Colonic mucosa (tissue), 4 donors: ENCODE measurements around the gene PPARG. TPM values are rescaled to one million over a fixed set of nuclear protein-coding genes. Genes with fewer than 3 reads are reported as not detected.
"Not testable (repeated sequence)": the region's sequence is repeated elsewhere in the genome, so short reads cannot be mapped to it uniquely, and the experiment has no call there.

ENCODE experiments used
- DNase-seq: peaks from one replicate; pipeline ENCODE4 v3.0.0-alpha.2; 2020
- H3K27ac ChIP-seq: fragments of 200-600 bp; one replicate; pipeline ENCODE4 v1.8.0; 2021
- H3K27me3 ChIP-seq: fragments of 200-600 bp; one replicate; pipeline ENCODE4 v1.8.0; 2021
- H3K36me3 ChIP-seq: fragments of 200-600 bp; one replicate; pipeline ENCODE4 v1.8.0; 2021
- H3K4me1 ChIP-seq: fragments of 200-600 bp; one replicate; pipeline ENCODE4 v1.8.0; 2021; ENCODE audit warnings: mild to moderate bottlenecking
- H3K4me3 ChIP-seq: fragments of 200-600 bp; one replicate; pipeline ENCODE4 v1.8.0; 2021
- H3K9ac ChIP-seq, 2 donors: one replicate each; pipeline ENCODE4 v1.7.0; 2013; ENCODE audit warnings: control low read depth in 2 of 2, low read depth in 2 of 2, low read length in 2 of 2
- H3K9me3 ChIP-seq: fragments of 200-600 bp; one replicate; pipeline ENCODE4 v1.8.0; 2021
- intact Hi-C: fragments of 100-400 bp; cut with DNase I; formaldehyde crosslinking; loops from one replicate; pipeline ENCODE4 v1.14.1; 2022
- total RNA-seq, 2 donors: library from RNA; stranded (reverse); fragmentation: NEBNext Ultra II Directional in 1 of 2; extraction: Animal tissue kit (Norgen Biotek cat#: 25700) in 1 of 2; gene quantifications; one replicate each; pipeline ENCODE4 v1.2.1, GENCODE V29; 2021
- TF ChIP-seq, protein P1 (sequence below): fragments of 200-600 bp; IDR thresholded peaks from one replicate; pipeline ENCODE4 v1.8.0; 2022; ENCODE audit warnings: antibody characterized with exemption, mild to moderate bottlenecking
- donor health status: healthy.
- donor health status: DM: no; HTN: no; CAD: no.
- donor health status: DM: no; HTN: no; CAD: no.

PPARG gene
- total RNA-seq, 2 donors from 2014 or later: 85.2 to 169 TPM

DNA sequence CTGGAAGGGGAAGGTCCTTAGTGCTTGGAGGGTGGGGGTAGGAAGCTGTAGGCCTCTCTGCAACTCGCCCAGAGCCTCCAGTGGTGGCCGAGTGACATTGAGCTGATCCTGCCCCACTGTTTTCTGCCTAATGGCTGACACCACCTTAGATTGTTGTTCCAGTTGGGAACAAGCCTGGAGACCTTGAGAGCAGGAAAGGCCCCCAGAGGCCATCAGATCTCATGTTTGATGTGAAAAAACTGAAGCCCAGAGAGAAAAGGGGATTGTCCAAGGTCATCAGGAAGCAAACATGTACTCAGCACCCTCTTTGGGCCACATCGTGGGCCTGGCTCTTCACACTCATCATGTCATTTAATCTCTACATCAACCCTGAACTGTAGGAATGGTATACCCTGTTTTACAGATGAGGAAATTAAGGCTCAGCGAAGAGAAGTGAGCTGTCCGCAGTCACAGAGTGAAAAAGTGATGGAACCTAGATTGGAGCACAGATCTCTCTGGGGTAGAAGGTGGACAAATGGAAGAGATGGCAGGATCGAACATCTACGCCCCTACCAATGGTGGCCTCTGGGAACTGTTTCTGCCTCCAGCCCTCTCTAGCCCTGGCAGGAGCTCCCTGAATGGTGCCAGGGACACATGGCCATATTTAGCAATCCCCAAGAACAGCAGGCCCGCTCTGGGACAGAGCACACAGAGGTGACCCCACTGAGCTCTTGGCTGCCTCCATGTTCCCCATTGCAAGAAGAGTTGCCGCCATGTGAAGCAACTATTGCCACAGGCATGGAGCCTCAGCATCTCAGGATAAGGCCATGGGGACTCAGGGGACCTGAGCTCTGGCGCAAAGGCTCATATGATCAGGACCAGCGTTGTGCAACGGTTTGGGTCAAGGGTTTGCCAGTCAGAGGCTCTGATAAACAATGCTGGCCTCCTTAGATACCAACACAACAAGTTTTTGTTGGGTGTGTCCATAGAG lies 163.8 kb downstream of the PPARG start:
- H3K4me1 ChIP-seq: peaks cover 2% of the 10 kb centered on the region
- no peaks in the 10 kb centered on the region for H3K36me3 ChIP-seq
- TF ChIP-seq, protein P1, sequence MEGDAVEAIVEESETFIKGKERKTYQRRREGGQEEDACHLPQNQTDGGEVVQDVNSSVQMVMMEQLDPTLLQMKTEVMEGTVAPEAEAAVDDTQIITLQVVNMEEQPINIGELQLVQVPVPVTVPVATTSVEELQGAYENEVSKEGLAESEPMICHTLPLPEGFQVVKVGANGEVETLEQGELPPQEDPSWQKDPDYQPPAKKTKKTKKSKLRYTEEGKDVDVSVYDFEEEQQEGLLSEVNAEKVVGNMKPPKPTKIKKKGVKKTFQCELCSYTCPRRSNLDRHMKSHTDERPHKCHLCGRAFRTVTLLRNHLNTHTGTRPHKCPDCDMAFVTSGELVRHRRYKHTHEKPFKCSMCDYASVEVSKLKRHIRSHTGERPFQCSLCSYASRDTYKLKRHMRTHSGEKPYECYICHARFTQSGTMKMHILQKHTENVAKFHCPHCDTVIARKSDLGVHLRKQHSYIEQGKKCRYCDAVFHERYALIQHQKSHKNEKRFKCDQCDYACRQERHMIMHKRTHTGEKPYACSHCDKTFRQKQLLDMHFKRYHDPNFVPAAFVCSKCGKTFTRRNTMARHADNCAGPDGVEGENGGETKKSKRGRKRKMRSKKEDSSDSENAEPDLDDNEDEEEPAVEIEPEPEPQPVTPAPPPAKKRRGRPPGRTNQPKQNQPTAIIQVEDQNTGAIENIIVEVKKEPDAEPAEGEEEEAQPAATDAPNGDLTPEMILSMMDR: no peak
- no peaks in the 10 kb centered on the region for H3K9me3 ChIP-seq
- H3K9ac ChIP-seq: no peak overlapping the region
- intact Hi-C loops: no loop called here
- H3K27ac ChIP-seq: no peak overlapping the region
- no peak for DNase-seq
- no peak overlapping the region for H3K4me3 ChIP-seq
- no peaks in the 10 kb centered on the region for H3K27me3 ChIP-seq

DNA sequence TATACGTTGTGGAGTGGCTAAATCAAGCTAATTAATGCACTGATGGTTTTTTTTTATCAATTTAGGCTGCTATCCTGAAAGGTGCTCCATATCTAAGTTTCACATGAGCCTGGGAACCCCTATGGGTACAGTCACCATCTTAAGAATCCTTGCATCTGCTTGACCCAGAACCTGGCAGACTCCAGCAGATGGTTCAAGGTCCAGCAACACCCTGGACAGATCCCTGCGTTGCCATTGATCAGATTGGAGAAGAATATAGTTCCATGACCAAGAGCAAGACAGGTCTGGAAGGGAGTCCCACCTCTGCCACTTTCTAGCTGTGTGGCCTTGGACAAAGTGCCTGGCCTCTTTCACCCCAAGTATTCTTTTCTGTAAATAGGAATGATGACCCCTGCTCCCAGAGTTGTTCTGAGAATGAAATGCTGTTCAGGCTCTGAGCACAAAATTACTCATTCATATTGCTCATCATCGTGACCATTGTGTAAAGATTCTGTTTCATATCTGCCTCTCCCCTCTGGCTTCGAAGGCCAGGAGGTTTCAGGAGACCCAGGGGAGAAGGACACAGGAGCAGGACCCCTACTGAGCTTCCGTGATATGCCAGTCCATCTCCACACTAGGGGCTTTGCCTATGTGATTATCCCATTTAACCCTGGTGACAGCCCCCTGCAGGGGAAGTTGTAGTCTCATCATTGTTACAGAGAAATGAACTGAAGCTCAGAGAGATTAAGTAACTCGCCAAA lies 165.4 kb downstream of the PPARG start:
- Histone ChIP-seq H3K4me3 (no peak overlapping the region), H3K9ac (no peak overlapping the region)

DNA sequence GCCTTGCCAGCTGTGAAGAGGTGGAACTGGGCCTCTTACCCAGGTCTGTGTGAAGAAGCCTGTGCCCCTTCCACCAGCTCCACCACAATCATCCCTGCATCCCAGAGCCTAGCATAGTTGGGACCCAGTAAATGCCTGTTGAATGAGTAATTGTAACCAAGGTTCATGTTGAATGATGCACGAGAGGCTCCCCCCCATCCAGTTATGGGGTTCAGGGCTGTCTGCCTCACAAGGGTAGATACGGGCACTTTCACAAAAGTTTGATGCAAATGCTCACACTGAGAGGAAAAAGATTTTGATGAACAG lies 165.9 kb downstream of the PPARG start:
- no peak overlapping the region for H3K9ac ChIP-seq
- H3K27me3 ChIP-seq: no peaks in the 10 kb centered on the region
- H3K27ac ChIP-seq: no peak overlapping the region
- H3K4me1 ChIP-seq: peaks cover 3% of the 10 kb centered on the region
- intact Hi-C loops: no loop called here
- no peaks in the 10 kb centered on the region for H3K36me3 ChIP-seq
- H3K4me3 ChIP-seq: no peak overlapping the region
- H3K9me3 ChIP-seq: no peaks in the 10 kb centered on the region
- DNase-seq: no peak
- TF ChIP-seq, protein P1: no peak

More for the DNA sequence above, 165.4 kb downstream of the PPARG start:
- H3K9me3 ChIP-seq: no peaks in the 10 kb centered on the region
- peaks cover 3% of the 10 kb centered on the region for H3K4me1 ChIP-seq
- H3K27me3 ChIP-seq: no peaks in the 10 kb centered on the region
- H3K27ac ChIP-seq: no peak overlapping the region
- intact Hi-C loops: no loop called here
- DNase-seq: no peak
- no peaks in the 10 kb centered on the region for H3K36me3 ChIP-seq
- TF ChIP-seq, protein P1: no peak

DNA sequence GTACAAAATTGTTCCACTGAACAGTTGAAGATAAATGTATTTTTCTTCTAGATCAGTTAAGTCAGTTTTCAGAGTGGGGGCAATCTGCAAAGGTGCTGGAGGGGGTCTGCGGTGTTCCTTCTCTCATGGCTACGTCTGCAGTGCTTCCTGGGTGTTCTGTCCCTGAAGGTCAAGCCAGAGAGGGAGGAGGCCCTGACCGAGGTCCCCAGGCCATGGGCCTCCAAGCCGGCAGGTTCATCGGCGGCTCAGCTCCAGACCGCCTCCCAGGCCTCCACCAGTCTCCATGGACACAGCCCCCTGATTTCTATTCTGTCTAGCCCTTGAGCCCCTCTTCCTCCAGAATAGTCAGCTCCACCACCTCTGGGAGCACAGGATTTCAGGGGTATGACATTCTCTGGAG lies 166.9 kb downstream of the PPARG start:
- intact Hi-C loops: no loop called here
- H3K4me3 ChIP-seq: no peak overlapping the region
- H3K27me3 ChIP-seq: no peaks in the 10 kb centered on the region
- H3K27ac ChIP-seq: no peak overlapping the region
- peaks cover 6% of the 10 kb centered on the region for H3K4me1 ChIP-seq
- TF ChIP-seq, protein P1: no peak
- no peak overlapping the region for H3K9ac ChIP-seq
- no peak for DNase-seq
- H3K9me3 ChIP-seq: no peaks in the 10 kb centered on the region
- no peaks in the 10 kb centered on the region for H3K36me3 ChIP-seq

DNA sequence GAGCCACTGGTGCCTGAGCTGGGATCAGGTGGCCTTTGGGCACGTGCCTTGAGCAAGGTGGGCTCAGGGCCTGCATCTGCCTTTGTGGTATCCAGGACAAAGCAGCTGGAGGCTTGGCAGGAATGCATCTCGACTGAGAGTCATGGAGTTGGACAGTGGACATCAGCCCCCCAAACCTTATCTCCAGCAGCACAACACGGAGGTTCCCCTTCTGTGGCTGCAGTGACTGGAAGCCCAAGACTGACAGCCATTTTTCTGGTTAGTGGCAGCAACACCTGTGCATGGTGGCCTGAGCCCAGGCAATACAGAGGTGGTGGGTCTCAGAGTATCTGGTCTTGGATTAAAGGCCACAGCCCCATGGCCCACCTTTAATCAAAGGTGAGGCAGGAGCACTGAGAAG lies 167.6 kb downstream of the PPARG start:
- DNase-seq: no peak
- TF ChIP-seq, protein P1: no peak
- Histone ChIP-seq H3K4me3 (no peak overlapping the region), H3K9ac (no peak overlapping the region), H3K27me3 (no peaks in the 10 kb centered on the region), H3K9me3 (no peaks in the 10 kb centered on the region), H3K36me3 (no peaks in the 10 kb centered on the region), H3K27ac (no peak overlapping the region), H3K4me1 (peaks cover 11% of the 10 kb centered on the region)
- intact Hi-C loops: no loop called here

DNA sequence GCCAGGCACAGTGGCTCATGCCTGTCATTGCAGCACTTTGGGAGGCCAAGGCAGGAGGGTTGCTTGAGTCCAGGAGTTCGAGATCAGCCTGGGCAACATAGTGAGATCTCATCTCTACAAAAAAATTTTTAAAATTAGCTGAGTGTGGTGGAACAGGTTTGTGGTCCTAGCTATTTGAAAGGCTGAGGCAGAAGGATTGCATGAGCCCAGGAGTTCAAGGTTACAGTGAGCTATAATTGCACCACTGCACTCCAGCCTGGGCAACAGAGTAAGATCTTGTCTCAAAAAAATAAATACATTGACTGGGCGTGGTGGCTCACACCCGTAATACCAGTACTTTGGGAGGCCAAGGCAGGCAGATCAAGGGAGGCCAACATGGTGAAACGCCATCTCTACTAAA lies 168.5 kb downstream of the PPARG start:
- H3K27me3 ChIP-seq, H3K9ac ChIP-seq, H3K4me3 ChIP-seq, H3K36me3 ChIP-seq, intact Hi-C loops, DNase-seq, H3K27ac ChIP-seq, H3K9me3 ChIP-seq: not testable (repeated sequence)
- peaks cover 14% of the 10 kb centered on the region for H3K4me1 ChIP-seq
